NCI-H1092 treated with DMSO at 0.1 percent for 48 hours (cell line): ENCODE measurements around the gene TBC1D22A.
"Not testable (repeated sequence)": the region's sequence is repeated elsewhere in the genome, so short reads cannot be mapped to it uniquely, and the experiment has no call there.

Experiments used
- DNase-seq: peaks from one replicate; lab custom pipeline; 2025; lab: John Stamatoyannopoulos, UW

The TBC1D22A gene

GRCh38 chr22:46972901-46973831 lies 210.7 kb downstream of the TBC1D22A start:
- no peak for DNase-seq

GRCh38 chr22:46974077-46974476 lies 211.6 kb downstream of the TBC1D22A start:
- no peak for DNase-seq

- DNase-seq = no peak
Measured at GRCh38 chr22:46974631-46975585, 212.5 kb downstream of the TBC1D22A start.

- no peak for DNase-seq
Measured at GRCh38 chr22:46976143-46976542, 213.7 kb downstream of the TBC1D22A start.

DNA sequence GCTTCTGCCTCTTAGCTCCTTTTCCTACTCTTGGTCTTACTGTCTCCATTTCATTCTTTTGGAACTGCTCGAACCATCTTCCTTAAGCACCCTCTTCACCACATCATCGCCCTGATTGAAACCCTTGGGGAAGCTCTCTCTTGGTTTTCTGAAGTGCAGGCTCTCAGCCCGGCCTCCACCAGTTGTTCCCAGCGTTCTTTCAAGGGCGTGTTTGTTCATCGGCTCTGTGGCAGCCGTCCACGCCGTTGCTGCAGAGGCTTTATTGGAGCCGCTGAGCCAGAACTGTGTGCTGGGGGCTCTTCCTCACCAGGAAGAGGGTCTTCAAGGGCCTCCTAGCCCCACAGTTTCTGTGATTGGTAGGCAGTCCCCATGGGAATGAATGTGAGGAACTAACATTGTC lies 214.1 kb downstream of the TBC1D22A start:
- no peak for DNase-seq

GRCh38 chr22:46977656-46978343 lies 215.3 kb downstream of the TBC1D22A start:
- DNase-seq = no peak

GRCh38 chr22:46978668-46979067 lies 216.2 kb downstream of the TBC1D22A start:
- not testable (repeated sequence) for DNase-seq

DNA sequence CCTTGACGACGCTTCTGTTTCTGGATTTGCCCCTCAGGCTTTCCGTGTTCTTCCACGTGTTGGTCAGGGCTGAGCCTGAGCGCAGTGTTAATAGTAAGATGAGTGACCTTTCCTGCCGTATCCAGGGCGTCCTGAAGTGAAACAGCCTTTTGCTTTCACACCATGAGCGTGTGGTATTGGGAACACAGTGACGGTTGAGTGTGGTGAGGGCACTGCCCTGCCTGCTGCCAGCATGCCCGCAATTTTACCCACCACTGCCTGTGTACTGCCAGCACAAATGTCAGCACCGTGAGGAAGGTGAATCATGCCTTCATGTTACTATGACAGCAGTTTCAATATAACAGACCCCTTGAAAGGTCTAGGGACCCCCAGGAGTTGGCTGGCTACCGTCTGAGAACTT lies 217.1 kb downstream of the TBC1D22A start:
- DNase-seq = no peak

DNA sequence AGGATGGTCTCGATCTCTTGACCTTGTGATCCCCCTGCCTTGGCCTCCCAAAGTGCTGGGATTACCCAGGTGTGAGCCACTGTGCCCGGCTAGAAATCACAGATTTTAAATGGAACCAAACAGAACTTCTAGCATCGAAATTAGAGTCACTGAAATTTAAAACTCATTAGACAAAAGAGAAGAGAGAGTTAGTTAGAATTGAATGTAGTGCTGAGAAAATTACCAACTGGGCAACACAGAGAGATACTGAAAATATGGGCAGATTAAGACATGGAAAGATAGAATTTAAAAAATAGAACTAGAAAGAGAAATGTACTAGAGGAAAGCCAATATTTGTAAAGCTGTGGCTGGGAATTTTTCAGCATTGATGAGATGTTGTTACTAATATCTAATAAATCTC lies 217.9 kb downstream of the TBC1D22A start:
- DNase-seq = no peak

DNA sequence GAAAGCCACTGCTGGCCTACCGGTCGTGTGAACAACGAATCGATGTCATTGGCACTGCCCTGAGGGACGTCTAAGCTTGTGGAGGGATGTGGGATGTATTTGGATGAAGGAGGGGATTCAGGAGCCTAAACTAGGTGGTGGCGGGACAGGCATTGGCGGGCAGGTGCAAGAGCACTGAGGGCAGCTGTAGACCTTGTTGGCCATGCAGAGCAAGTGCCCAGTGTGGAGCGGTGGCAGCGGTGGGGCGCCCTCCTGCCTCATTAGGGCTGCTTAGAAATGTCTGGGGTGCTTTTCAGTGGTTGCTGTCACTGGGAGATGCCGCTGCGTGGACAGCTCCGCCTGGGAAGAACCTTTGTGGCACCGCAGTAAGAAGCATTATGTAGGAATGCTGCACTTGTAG lies 220.2 kb downstream of the TBC1D22A start:
- no peak for DNase-seq

DNA sequence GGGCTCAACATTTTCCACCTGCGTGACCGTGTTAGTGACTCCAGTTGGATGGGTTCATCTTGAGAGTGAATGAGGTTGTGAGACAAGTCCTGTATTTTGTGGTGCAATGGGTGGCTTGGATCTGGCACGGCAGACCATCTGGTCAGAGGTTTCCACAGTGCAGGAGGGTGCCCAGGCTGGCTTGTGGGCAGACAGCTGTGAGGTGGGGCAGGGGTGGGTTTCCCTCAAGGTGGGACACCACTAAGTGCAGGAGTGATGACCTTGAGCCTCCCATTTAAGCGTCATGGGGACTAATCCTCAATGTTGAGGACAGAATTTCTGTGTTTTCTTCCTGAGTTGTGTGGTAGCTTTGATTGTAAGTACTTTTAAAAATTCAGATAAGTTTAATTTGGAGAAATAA lies 220.6 kb downstream of the TBC1D22A start:
- DNase-seq = no peak

DNA sequence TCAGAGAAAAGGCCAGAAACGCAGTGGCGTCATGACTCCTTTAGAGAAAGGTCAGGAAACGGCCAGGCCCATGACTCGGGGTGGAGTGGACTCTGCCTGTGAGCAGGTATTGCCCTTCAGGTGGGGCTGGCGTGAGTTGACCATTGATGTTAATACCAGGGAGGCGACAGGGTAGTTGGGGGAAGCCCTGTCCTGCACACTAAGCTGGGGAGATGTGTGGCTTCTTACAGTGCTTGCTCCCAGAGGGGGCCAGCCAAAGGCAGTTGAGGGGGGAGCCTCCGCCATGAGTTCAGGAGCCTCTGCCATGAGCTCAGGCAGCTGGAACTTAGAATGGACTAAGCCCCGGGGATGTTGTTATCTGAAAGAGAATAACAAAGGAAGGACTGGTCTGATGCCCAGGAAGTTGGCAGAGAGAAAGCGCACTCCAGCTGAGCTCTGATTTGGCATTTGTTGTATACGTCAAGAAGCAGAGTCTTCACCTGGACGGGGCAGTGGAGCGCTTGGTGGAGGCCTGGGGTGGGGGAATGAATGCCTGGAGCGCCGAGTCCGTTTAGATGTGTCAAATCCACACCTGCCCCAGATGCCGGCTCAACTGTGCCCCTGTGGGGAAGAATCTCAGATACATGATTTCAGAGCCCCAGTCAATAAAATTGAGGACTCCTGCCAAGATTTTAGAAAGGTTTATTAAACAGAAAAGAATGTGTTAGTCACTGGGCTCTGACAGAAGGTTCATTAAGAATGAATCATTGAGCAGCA lies 222.5 kb downstream of the TBC1D22A start:
- DNase-seq = peak; percentile 12

GRCh38 chr22:46985507-46985882 lies 223.0 kb downstream of the TBC1D22A start:
- DNase-seq = no peak

GRCh38 chr22:46986788-46987187 lies 224.3 kb downstream of the TBC1D22A start:
- DNase-seq = no peak

GRCh38 chr22:46990937-46991550 lies 228.6 kb downstream of the TBC1D22A start:
- no peak for DNase-seq

DNA sequence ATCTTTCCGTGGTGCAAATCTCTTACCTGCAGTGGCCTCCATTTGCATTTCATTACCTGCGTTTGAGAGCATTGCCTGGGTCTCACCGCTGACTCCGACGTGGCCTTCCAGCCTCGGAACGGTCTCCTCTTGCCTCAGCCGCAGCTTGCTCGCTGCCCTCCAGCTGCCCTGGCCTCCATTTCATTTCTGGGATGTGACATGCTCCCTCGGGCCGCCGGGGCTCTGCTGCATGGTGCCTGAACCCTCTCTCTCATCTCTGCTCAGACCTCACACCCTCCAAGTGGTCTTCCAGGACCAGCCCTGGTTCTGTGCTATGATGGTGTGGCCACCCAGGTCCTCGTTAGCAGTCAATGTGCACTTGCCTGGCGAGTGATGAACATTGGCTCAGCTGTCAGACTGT lies 229.2 kb downstream of the TBC1D22A start:
- DNase-seq = no peak

GRCh38 chr22:46992121-46992731 lies 229.8 kb downstream of the TBC1D22A start:
- no peak for DNase-seq

DNA sequence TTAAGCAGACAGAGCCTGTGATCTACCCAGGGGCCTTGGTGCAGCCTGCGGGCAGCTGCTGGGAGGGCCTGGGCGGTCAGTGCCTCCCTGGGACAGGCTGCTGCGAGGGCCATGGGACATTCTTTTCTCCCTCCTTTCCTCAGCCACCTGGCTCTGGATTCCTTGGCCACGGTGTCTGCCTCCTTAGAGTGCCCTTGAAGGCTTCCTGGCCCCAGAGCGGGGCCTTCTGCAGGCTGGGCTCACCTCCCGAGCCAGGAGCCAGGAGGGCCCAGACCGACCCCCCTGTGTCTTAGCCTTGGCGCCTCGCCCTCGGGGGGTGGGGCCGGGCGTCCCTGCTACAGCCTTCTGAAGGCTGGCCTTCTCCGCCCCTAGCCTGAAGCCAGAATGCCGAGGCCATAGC lies 231.2 kb downstream of the TBC1D22A start:
- no peak for DNase-seq

DNA sequence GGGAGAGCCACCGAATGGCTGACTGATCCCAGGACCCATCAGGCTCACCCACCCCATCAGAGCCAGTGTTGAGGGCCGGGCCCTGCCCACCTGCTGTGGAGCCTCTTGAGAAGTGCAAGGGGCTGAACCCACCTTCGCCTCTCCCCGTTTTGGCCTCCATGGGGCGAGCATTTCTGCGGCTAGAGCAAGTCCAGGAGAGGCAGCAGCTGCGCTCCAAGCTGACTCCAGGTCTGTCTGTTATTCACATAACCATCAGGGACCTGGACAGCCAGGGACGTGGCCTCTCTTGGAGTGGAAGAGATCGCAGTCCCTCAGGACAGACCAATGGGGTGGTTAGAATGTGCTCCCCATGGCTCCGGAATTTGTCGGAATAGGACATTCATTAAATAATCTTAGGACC lies 231.8 kb downstream of the TBC1D22A start:
- DNase-seq = no peak

GRCh38 chr22:46994983-46995382 lies 232.5 kb downstream of the TBC1D22A start:
- DNase-seq = no peak
